ENCODE data around the gene CFAP45. TPM values are rescaled to one million over a fixed set of nuclear protein-coding genes. Genes with fewer than 3 reads are reported as not detected.

Gene CFAP45
- total RNA-seq, 1 experiment from 2014 or later = 9.3 TPM

GRCh38 chr1:159823406-159823805 lies 76.6 kb downstream of the CFAP45 start:
- POLR2A ChIA-PET (ENCODE audit: unreplicated experiment) = no interaction called here
- TF ChIP-seq EZH2 (IDR thresholded peaks at IDR 0.05; ENCODE audit: low read depth) (no peak), CTCF (conservative IDR thresholded peaks at IDR 0.05) (no peak)
- H3K27ac ChIP-seq = no peak overlapping the region
- H3K79me2 ChIP-seq (ENCODE audit: low read depth) = no peaks in the 10 kb centered on the region
- DNase-seq = no peak
- no peaks in the 10 kb centered on the region for H3F3A ChIP-seq (ENCODE audit: insufficient read depth, low read depth)
- intact Hi-C loops (cut with micrococcal nuclease; ENCODE audit: unreplicated experiment) = no loop called here
- no peaks in the 10 kb centered on the region for H3K4me1 ChIP-seq (replicated peaks; ENCODE audit: insufficient read depth)
- CTCF ChIA-PET = no interaction called here
- H3K4me2 ChIP-seq = no peak overlapping the region
- H3K9me3 ChIP-seq (ENCODE audit: insufficient read depth, low read depth) = no peaks in the 10 kb centered on the region
- BruUV-seq (replicated peaks) = no TSS peak
- no peak overlapping the region for H3K4me3 ChIP-seq
- H2AFZ ChIP-seq = no peak overlapping the region
- no peaks in the 10 kb centered on the region for H3K36me3 ChIP-seq (ENCODE audit: low read depth)
- H4K20me1 ChIP-seq (ENCODE audit: insufficient read depth) = no peaks in the 10 kb centered on the region
- H3K27me3 ChIP-seq (ENCODE audit: insufficient read depth, low read depth) = peaks cover 21% of the 10 kb centered on the region
- H3K9me2 ChIP-seq (ENCODE audit: insufficient read depth) = no peaks in the 10 kb centered on the region

Small RNA genes lying within 50 kb of the gene (microRNA-seq; reads per million reads assigned to microRNA genes)
- not detected for gene MIR4259 (ENCODE audit: borderline number of aligned reads, borderline replicate concordance)

Other genes starting within 250 kb of the CFAP45 start
- not detected in 2 replicates for gene CRP, start 185.6 kb downstream of the CFAP45 start, total RNA-seq (2021)
- 33.1 and 50.4 TPM in 2 replicates for gene DUSP23, start 119.2 kb downstream of the CFAP45 start, total RNA-seq (2021)
- not detected in 2 replicates for gene FCRL6, start 97.8 kb downstream of the CFAP45 start, total RNA-seq (2021)
- not detected in 2 replicates for gene SLAMF8, start 73.3 kb downstream of the CFAP45 start, total RNA-seq (2021)
- not detected in 2 replicates for gene VSIG8, start 37.5 kb downstream of the CFAP45 start, total RNA-seq (2021)
- 473 and 481 TPM in 2 replicates for gene TAGLN2, start 25.3 kb upstream of the CFAP45 start, total RNA-seq (2021)
- 22.9 and 23.4 TPM in 2 replicates for gene IGSF9, start 45.4 kb upstream of the CFAP45 start, total RNA-seq (2021)
- 0.58 and 0.94 TPM in 2 replicates for gene SLAMF9, start 54.1 kb upstream of the CFAP45 start, total RNA-seq (2021)
- 3.3 and 4.0 TPM in 2 replicates for gene PIGM, start 131.8 kb upstream of the CFAP45 start, total RNA-seq (2021)
- not detected in 2 replicates for gene KCNJ10, start 170.0 kb upstream of the CFAP45 start, total RNA-seq (2021)
- gene KCNJ9, start 181.4 kb upstream of the CFAP45 start, total RNA-seq (2021) = not detected in 2 replicates
- gene IGSF8, start 198.5 kb upstream of the CFAP45 start, total RNA-seq (2021) = 27.4 and 38.0 TPM in 2 replicates
- 1.1 TPM in 2 replicates for gene ATP1A2, start 215.6 kb upstream of the CFAP45 start, total RNA-seq (2021)